Nephron progenitor cell (in vitro differentiated cells): ENCODE results near the gene SHISA7.

Experiments
- DNase-seq: peaks from one replicate; pipeline ENCODE4 v3.0.0; 2021
- H3K27ac Mint-ChIP-seq: 2 replicates; pipeline ENCODE4 v1.8.0; 2021; ENCODE audit warnings: mild to moderate bottlenecking, moderate library complexity, mixed read lengths
- H3K27me3 Mint-ChIP-seq: 2 replicates; pipeline ENCODE4 v1.8.0; 2021; ENCODE audit warnings: mild to moderate bottlenecking, low read depth, mixed read lengths; ENCODE audit not compliant: poor library complexity
- H3K36me3 Mint-ChIP-seq: 2 replicates; pipeline ENCODE4 v1.8.0; 2021; ENCODE audit warnings: low read depth, mixed read lengths
- H3K4me1 Mint-ChIP-seq: 2 replicates; pipeline ENCODE4 v1.8.0; 2021; ENCODE audit warnings: mixed read lengths
- H3K4me3 Mint-ChIP-seq: 2 replicates; pipeline ENCODE4 v1.8.0; 2021; ENCODE audit warnings: mild to moderate bottlenecking, moderate library complexity, mixed read lengths
- H3K9me3 Mint-ChIP-seq: 2 replicates; pipeline ENCODE4 v1.8.0; 2021; ENCODE audit warnings: mild to moderate bottlenecking, moderate library complexity, mixed read lengths
- CTCF ChIP-seq: fragments of 200-600 bp; sonication (generic); IDR thresholded peaks from 2 replicates; pipeline ENCODE4 v1.5.0; 2021; ENCODE audit warnings: antibody characterized with exemption

The SHISA7 gene

GRCh38 chr19:55476100-55476775, 33.1 kb upstream of the SHISA7 start, which contains the start of gene ZNF628:
TSS of gene ZNF628 (plus strand) at chr19:55476617. CDS start at chr19:55479911, 3,294 bp downstream.
- H3K9me3 Mint-ChIP-seq, result no peaks in the 10 kb centered on the region
- peaks cover 72% of the 10 kb centered on the region for H3K4me1 Mint-ChIP-seq
- H3K27me3 Mint-ChIP-seq, result no peaks in the 10 kb centered on the region
- H3K36me3 Mint-ChIP-seq, result peaks cover 7% of the 10 kb centered on the region
- peak within 1 kb of the TSS; percentile 64 for H3K27ac Mint-ChIP-seq
- peak; percentile 98 for DNase-seq
- no peak for TF ChIP-seq CTCF
- peak within 1 kb of the TSS; percentile 90 for H3K4me3 Mint-ChIP-seq

DNA sequence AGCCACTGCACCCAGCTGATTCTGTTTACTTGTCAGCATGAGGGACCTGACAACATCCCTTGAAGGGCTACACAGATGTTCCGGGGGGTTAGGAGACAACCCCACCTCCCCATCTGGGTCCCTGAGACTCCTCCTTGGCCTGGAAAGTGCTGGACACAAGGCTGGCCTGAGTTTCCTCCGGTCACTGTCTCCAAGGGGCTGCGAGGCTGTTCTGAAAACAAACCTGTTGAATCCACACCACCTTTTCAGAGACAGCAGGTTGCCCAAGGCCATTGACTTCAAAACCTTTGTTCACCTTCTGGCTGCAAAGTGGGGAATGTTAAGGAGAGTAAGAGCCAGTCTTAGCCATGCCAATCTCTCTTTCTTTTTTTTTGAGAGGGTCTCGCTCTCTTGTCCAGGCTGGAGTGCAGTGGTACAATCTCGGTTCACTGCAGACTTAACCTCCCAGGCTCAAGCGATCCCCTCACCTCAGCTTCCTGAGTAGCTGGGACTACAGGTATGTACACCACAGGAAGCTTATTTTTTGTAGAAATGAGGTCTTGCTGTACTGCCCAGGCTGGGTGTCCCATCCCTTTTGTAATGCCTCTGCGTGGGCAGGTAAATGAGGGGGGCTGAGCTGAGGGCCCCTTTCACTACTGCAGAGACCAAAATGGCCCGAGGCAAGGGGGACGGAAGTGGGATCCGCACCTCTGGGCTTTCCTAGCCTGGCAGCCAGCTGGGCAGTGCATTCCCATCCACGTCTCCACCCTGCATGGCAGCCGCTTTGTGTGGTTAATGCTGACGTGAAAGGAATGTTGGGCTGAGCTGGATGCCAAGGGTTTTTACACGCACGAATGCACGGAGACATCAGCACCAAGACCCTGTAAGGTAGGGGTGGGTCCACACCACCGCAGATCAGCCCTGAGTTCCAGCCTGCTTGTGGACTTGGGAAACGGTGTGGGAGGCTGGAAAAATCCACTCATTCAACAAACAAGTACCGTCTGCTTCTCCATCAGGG, 31.5 kb upstream of the SHISA7 start:
- DNase-seq, result no peak
- Mint-ChIP-seq H3K4me3 (peak overlapping the region; percentile 80), H3K27me3 (no peaks in the 10 kb centered on the region), H3K4me1 (peaks cover 65% of the 10 kb centered on the region), H3K36me3 (peaks cover 2% of the 10 kb centered on the region), H3K9me3 (no peaks in the 10 kb centered on the region), H3K27ac (no peak overlapping the region)
- TF ChIP-seq CTCF, result no peak

- no peak for DNase-seq
- H3K36me3 Mint-ChIP-seq, result no peaks in the 10 kb centered on the region
- H3K27me3 Mint-ChIP-seq, result peaks cover 4% of the 10 kb centered on the region
- H3K4me1 Mint-ChIP-seq, result peaks cover 54% of the 10 kb centered on the region
- H3K9me3 Mint-ChIP-seq, result no peaks in the 10 kb centered on the region
- no peak for TF ChIP-seq CTCF
- H3K27ac Mint-ChIP-seq, result peak overlapping the region; percentile 92
- H3K4me3 Mint-ChIP-seq, result peak overlapping the region; percentile 52
These were observed 30.3 kb upstream of the SHISA7 start for GRCh38 chr19:55473225-55474012.

DNA sequence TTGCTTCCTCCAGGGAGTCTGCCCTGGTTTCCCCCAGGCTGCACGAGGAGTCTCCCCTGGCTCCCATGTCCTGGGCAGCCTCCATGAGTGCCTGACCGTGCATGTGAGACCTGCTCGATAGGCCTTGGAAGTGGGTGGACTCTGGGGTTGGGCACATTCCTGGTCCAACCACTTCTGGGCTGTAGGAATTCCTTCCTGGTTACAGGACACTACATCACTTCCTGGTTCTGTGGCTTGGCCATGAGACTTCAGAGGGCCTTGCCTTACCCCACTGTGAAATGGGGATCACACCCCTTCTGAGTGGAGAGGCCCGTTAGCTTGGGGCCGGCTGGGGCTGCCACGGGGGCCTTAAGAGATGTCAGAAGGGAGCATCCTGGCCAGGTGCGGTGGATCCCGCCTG, 29.4 kb upstream of the SHISA7 start:
- H3K9me3 Mint-ChIP-seq, result no peaks in the 10 kb centered on the region
- H3K4me3 Mint-ChIP-seq, result no peak overlapping the region
- H3K27ac Mint-ChIP-seq, result no peak overlapping the region
- peaks cover 10% of the 10 kb centered on the region for H3K27me3 Mint-ChIP-seq
- TF ChIP-seq CTCF, result no peak
- H3K36me3 Mint-ChIP-seq, result no peaks in the 10 kb centered on the region
- H3K4me1 Mint-ChIP-seq, result peaks cover 49% of the 10 kb centered on the region
- DNase-seq, result no peak

DNA sequence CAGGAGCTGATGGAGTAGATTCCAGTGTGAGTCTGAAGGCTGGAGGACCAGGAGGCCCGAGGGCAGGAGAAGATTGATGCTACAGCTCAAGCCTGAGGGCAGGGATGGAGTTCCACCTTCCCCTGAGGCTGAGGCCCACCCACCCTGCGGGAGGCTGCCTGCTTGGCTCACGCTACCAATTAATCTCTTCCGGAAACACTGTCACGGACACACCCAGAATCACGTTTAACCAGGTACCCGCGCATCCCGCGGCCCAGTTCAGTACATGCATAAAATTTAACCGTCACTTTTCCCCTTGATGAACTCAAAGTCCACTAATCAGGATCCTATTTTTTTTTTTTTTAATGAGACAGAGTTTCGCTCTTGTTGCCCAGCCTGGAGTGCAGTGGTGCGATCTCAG, 28.2 kb upstream of the SHISA7 start:
- no peak for DNase-seq
- no peaks in the 10 kb centered on the region for H3K36me3 Mint-ChIP-seq
- no peaks in the 10 kb centered on the region for H3K9me3 Mint-ChIP-seq
- peaks cover 51% of the 10 kb centered on the region for H3K4me1 Mint-ChIP-seq
- H3K4me3 Mint-ChIP-seq, result no peak overlapping the region
- H3K27ac Mint-ChIP-seq, result no peak overlapping the region
- no peak for TF ChIP-seq CTCF
- peaks cover 22% of the 10 kb centered on the region for H3K27me3 Mint-ChIP-seq
